Smooth muscle cell (in vitro differentiated cells): ENCODE data around the gene EPAS1. TPM values are rescaled to one million over a fixed set of nuclear protein-coding genes. Genes with fewer than 3 reads are reported as not detected.

Source experiments
- DNase-seq: peaks from one replicate; lab custom pipeline; 2025; ENCODE audit not compliant: unreplicated experiment; lab: John Stamatoyannopoulos, UW
- H2AFZ ChIP-seq: fragments of 200-600 bp; sonication (generic); 2 replicates; pipeline ENCODE4 v1.6.0; 2016; ENCODE audit warnings: antibody characterized with exemption, low read depth, mild to moderate bottlenecking
- H3F3A ChIP-seq: fragments of 200-600 bp; sonication (generic); 2 replicates; pipeline ENCODE4 v1.6.0; 2017; ENCODE audit warnings: antibody characterized with exemption, low read depth
- H3K27ac ChIP-seq: fragments of 200-600 bp; sonication (generic); 2 replicates; pipeline ENCODE4 v1.5.1; 2016; ENCODE audit warnings: low read depth, mild to moderate bottlenecking
- H3K27me3 ChIP-seq: fragments of 200-600 bp; sonication (generic); 2 replicates; pipeline ENCODE4 v1.6.1; 2016; ENCODE audit warnings: low read depth, mild to moderate bottlenecking
- H3K36me3 ChIP-seq: fragments of 200-600 bp; sonication (generic); 2 replicates; pipeline ENCODE4 v1.5.1; 2016; ENCODE audit warnings: low read depth
- H3K4me1 ChIP-seq: fragments of 200-600 bp; sonication (generic); 2 replicates; pipeline ENCODE4 v1.5.1; 2016; ENCODE audit warnings: low read depth
- H3K4me2 ChIP-seq: fragments of 200-600 bp; sonication (generic); 2 replicates; pipeline ENCODE4 v1.6.0; 2016; ENCODE audit warnings: mild to moderate bottlenecking
- H3K4me3 ChIP-seq: fragments of 200-600 bp; sonication (generic); 2 replicates; pipeline ENCODE4 v1.5.1; 2016; ENCODE audit warnings: mild to moderate bottlenecking
- H3K79me2 ChIP-seq: fragments of 200-600 bp; sonication (generic); 2 replicates; pipeline ENCODE4 v1.6.0; 2016; ENCODE audit warnings: low read depth, mild to moderate bottlenecking
- H3K9ac ChIP-seq: fragments of 200-600 bp; sonication (generic); 2 replicates; pipeline ENCODE4 v1.6.0; 2016; ENCODE audit warnings: low read depth
- H3K9me3 ChIP-seq: fragments of 200-600 bp; sonication (generic); replicated peaks from 2 replicates; pipeline ENCODE4 v1.5.1; 2016; ENCODE audit warnings: low read depth
- H4K20me1 ChIP-seq: fragments of 200-600 bp; sonication (generic); 2 replicates; pipeline ENCODE4 v1.6.0; 2016; ENCODE audit warnings: low read depth
- CTCF ChIP-seq: fragments of 200-600 bp; sonication (generic); IDR thresholded peaks from 2 replicates; pipeline ENCODE4 v1.5.1; 2017; ENCODE audit warnings: borderline replicate concordance, mild to moderate bottlenecking, antibody characterized with exemption; ENCODE audit not compliant: insufficient read depth, poor library complexity, severe bottlenecking
- WGBS: methylation state at CpG from one replicate; pipeline ENCODE4 v1.1.7; 2016; ENCODE audit warnings: low lambda C conversion rate; 5-methylcytosine and 5-hydroxymethylcytosine counted together
- polyA plus RNA-seq: library from polyadenylated mRNA; unstranded; fragments of >200 nt; fragmentation: Nextera tagmentation; extraction: Ambion mirVana; gene quantifications from 2 replicates; pipeline ENCODE4 v1.2.1, GENCODE V29; 2016
- total RNA-seq: library from RNA; depleted of rRNA; stranded (reverse); fragments of >200 nt; gene quantifications from 2 replicates; pipeline ENCODE4 v1.2.3, GENCODE V29; 2014

The EPAS1 gene
- total and polyA plus RNA-seq, 2 experiments from 2014 or later: 31.7 to 91.6 TPM

DNA sequence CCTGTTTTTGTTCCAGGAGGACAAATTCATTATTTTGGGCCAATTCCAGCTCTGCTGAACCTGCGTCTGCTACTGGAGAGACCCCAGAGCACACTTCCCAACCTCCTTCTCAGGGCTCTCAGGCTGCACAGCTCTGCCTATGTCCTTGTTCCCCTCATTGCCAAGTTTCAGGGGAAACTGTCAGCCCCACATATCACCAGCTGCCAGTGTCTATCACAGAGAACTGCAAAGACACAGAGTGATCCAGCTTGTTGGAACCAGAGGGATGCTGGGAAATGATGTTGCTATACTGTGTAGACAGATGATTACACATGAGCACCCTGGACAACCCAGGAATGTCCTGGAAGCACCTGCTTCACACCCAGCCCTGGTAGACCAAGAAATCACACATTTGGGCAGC is 114.8 kb downstream of the EPAS1 start:
- Histone ChIP-seq H3K27me3 (no peaks in the 10 kb centered on the region), H3K36me3 (no peaks in the 10 kb centered on the region), H4K20me1 (no peaks in the 10 kb centered on the region), H3K9ac (no peak overlapping the region), H3K79me2 (no peaks in the 10 kb centered on the region), H3K4me1 (no peaks in the 10 kb centered on the region), H3K27ac (no peak overlapping the region), H3F3A (no peaks in the 10 kb centered on the region), H3K9me3 (no peaks in the 10 kb centered on the region), H3K4me3 (no peak overlapping the region), H2AFZ (no peak overlapping the region), H3K4me2 (no peak overlapping the region)
- no peak for DNase-seq
- no peak for TF ChIP-seq CTCF
- WGBS: 94% methylated on average over 1 of the region's 1 CpG

DNA sequence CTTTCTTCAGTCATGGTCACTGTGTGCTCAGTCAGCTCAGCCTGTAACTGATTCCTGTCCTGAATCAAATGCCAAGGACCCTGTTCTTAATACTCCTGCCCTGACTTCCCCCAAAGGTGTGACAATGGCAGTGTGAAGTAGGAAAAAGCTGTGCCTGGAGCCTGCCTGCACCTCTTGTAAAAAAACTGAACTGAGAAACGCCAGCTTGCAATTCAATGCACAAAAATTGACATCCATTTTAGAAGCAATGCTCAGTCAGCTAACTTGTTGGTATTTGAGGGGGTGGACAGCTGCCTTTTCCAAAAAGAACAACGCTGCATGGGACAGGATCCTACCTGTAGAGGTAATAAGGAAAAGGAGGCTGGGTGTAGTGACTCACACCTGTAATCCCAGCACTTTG is 115.9 kb downstream of the EPAS1 start:
- Histone ChIP-seq H3K79me2 (no peaks in the 10 kb centered on the region), H4K20me1 (no peaks in the 10 kb centered on the region), H3K36me3 (no peaks in the 10 kb centered on the region), H3K9me3 (no peaks in the 10 kb centered on the region), H2AFZ (no peak overlapping the region), H3K9ac (no peak overlapping the region), H3K4me3 (no peak overlapping the region), H3K4me1 (no peaks in the 10 kb centered on the region), H3K27me3 (no peaks in the 10 kb centered on the region), H3K27ac (no peak overlapping the region), H3K4me2 (no peak overlapping the region), H3F3A (no peaks in the 10 kb centered on the region)
- TF ChIP-seq CTCF: no peak
- DNase-seq: no peak
- WGBS: 57% methylated on average over 2 of the region's 2 CpGs

DNA sequence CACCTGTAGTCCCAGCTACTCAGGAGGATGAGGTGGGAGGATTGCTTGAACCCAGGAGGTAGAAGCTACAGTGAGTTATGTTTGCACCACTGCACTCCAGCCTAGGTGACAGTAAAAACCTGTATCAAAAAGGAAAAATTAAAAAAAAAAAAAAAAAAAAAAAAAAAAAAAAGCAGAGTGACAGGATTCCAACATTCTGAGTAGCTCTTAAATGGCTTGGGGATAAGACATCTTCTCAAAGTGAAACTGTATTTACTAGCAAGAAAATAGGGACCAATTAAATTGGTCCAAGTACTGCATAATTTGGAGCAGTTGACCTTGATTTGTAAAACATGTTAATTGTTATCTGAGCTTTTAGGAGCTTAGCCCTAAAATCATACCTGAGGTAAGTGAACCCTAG is 116.4 kb downstream of the EPAS1 start:
- no peaks in the 10 kb centered on the region for H3K4me1 ChIP-seq

More for the DNA sequence above, 116.4 kb downstream of the EPAS1 start:
- Histone ChIP-seq H3K9me3 (no peaks in the 10 kb centered on the region), H3K27ac (no peak overlapping the region), H3K79me2 (no peaks in the 10 kb centered on the region), H3K36me3 (no peaks in the 10 kb centered on the region), H3K4me3 (no peak overlapping the region), H3K9ac (no peak overlapping the region), H3K27me3 (no peaks in the 10 kb centered on the region), H3K4me2 (no peak overlapping the region), H4K20me1 (no peaks in the 10 kb centered on the region), H3F3A (no peaks in the 10 kb centered on the region), H2AFZ (no peak overlapping the region)
- no peak for TF ChIP-seq CTCF
- no peak for DNase-seq
